ENCODE data around the gene ZNF618. TPM values are rescaled to one million over a fixed set of nuclear protein-coding genes. Genes with fewer than 3 reads are reported as not detected.

Gene ZNF618
- polyA plus RNA-seq, 1 experiment, result 8.7 TPM

DNA sequence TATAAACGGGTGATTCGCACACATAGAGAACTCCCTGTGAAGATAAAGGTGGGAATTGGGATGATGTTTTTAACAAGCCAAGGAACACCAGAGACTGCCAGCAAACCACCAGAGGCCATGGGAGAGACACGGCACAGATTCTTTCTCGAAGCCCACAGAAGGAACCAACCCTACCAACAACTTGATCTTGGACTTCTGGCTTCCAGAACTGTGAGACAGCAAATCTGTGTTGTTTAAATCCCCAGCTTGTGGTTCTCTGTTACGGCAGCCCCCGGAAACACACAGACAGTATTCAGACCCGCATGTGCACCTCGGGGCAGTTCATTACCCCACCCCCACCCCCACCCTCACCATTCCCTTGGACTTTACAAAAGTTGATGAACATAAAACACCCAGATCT is 189.2 kb downstream of the ZNF618 start:
- no peak overlapping the region for H3K4me3 ChIP-seq (ENCODE audit: low read depth, low read length)
- H3K27me3 ChIP-seq (ENCODE audit: control insufficient read depth, insufficient read depth, low read length), result peaks cover 13% of the 10 kb centered on the region
- H3K27ac ChIP-seq (ENCODE audit: low read depth, low read length), result no peak overlapping the region
- ChIA-PET CTCF (interaction anchor here (0.7 kb wide), 1 partner anchor 226 kb away, joined by 3 read pairs; no protein-coding TSS in a partner anchor), POLR2A (no interaction called here)
- H3K9me3 ChIP-seq (ENCODE audit: control insufficient read depth, insufficient read depth, low read length), result no peaks in the 10 kb centered on the region
- DNase-seq (ENCODE audit: low read depth, low spot score), result no peak
- TF ChIP-seq, protein P1, sequence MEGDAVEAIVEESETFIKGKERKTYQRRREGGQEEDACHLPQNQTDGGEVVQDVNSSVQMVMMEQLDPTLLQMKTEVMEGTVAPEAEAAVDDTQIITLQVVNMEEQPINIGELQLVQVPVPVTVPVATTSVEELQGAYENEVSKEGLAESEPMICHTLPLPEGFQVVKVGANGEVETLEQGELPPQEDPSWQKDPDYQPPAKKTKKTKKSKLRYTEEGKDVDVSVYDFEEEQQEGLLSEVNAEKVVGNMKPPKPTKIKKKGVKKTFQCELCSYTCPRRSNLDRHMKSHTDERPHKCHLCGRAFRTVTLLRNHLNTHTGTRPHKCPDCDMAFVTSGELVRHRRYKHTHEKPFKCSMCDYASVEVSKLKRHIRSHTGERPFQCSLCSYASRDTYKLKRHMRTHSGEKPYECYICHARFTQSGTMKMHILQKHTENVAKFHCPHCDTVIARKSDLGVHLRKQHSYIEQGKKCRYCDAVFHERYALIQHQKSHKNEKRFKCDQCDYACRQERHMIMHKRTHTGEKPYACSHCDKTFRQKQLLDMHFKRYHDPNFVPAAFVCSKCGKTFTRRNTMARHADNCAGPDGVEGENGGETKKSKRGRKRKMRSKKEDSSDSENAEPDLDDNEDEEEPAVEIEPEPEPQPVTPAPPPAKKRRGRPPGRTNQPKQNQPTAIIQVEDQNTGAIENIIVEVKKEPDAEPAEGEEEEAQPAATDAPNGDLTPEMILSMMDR (IDR thresholded peaks at IDR 0.05; ENCODE audit: low read depth, low read length), result no peak

DNA sequence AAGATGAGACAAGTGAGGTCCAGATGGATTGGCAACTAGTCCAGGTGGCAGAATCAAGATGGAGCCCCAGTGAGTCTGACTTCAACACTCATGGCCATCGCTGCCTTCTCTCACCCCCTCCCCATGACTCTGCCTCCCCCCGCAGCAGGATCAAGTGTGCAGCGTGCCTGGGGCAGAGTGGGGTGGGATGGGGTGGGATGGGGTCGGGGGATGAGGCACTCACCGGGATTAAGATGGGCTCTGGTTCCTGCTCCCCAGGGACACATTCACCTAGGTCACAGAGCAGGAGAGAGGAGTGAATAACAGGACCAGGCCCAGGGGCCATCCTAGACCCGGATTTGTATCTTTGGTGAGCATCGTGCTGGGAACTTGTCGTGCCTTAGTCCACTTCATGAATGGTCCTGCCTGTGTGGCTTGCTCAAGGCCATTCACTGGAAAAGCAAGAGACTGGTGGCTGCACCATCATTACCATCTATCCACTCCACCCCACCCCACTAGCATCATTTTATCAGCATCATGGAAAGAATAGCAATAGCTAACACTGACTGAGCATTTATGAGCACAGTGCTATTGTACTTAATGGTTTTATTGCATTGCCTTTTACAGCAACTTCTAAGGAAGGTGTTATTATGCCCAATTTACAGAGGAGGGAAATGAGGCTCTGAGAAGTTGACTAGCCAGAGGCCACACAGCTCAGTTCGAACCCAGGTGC is 193.5 kb downstream of the ZNF618 start:
- Histone ChIP-seq H3K27me3 (ENCODE audit: control insufficient read depth, insufficient read depth, low read length) (peaks cover 18% of the 10 kb centered on the region), H3K9me3 (ENCODE audit: control insufficient read depth, insufficient read depth, low read length) (peaks cover 6% of the 10 kb centered on the region; the same call in 1 of the 2 replicates), H3K27ac (ENCODE audit: low read depth, low read length) (no peak overlapping the region), H3K4me3 (ENCODE audit: low read depth, low read length) (no peak overlapping the region)
- ChIA-PET CTCF (interaction anchor here (1.4 kb wide), 1 partner anchor 13 kb away, joined by 4 read pairs; no protein-coding TSS in a partner anchor), POLR2A (no interaction called here)
- no peak for DNase-seq (ENCODE audit: low read depth, low spot score)
- TF ChIP-seq, protein P1 (IDR thresholded peaks at IDR 0.05; ENCODE audit: low read depth, low read length), result no peak

DNA sequence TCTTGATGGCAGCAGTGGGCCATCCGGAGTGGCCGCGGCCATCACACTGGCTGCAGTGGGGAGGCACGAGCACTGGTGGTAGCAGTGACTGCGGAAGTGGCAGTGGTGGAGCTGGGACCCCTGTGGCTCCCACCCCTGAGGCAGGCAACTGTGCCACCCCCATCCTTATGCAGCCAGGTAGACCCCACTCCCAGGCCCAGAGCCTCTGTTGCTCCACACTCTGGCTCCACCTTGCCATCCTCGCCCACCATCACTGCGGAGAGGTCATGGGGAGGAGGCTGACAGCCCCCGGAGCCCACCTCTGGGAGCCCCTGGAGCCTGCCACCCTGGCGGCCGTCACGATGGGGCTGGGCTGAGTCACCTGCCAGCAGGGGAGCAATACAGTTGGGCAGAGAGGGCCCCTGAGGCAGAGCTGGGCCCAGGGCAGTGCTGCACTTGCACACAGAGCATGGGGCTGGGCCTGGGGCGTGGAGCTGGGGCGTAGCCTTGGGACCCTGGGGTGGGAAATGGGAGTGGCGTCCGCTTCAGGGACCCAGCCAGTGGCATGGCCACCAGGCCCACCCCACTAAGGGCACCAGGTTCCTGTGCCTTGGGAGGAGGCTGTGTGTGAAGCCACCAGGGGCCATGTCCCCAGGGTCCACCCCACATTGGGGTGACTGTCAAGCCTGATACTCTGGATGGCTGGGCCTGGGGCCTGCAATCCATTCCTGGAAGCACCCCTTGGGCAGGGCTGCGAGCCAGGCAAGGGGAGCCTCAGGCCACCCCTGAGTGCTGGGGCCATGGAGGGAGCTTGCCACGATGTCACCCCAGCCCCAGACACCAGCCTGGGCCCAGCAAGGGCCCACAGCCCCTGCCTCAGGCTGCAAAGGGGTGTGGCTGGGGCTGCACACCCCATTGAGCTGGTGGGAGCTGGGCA is 194.3 kb downstream of the ZNF618 start:
- H3K9me3 ChIP-seq (ENCODE audit: control insufficient read depth, insufficient read depth, low read length), result peaks cover 6% of the 10 kb centered on the region; the same call in 1 of the 2 replicates
- DNase-seq (ENCODE audit: low read depth, low spot score), result no peak
- TF ChIP-seq, protein P1 (IDR thresholded peaks at IDR 0.05; ENCODE audit: low read depth, low read length), result no peak
- CTCF ChIA-PET, result interaction anchor here (1.4 kb wide), 1 partner anchor 12 kb away, joined by 4 read pairs; no protein-coding TSS in a partner anchor
- H3K27me3 ChIP-seq (ENCODE audit: control insufficient read depth, insufficient read depth, low read length), result peaks cover 22% of the 10 kb centered on the region
- H3K27ac ChIP-seq (ENCODE audit: low read depth, low read length), result no peak overlapping the region
- POLR2A ChIA-PET, result no interaction called here
- H3K4me3 ChIP-seq (ENCODE audit: low read depth, low read length), result no peak overlapping the region

DNA sequence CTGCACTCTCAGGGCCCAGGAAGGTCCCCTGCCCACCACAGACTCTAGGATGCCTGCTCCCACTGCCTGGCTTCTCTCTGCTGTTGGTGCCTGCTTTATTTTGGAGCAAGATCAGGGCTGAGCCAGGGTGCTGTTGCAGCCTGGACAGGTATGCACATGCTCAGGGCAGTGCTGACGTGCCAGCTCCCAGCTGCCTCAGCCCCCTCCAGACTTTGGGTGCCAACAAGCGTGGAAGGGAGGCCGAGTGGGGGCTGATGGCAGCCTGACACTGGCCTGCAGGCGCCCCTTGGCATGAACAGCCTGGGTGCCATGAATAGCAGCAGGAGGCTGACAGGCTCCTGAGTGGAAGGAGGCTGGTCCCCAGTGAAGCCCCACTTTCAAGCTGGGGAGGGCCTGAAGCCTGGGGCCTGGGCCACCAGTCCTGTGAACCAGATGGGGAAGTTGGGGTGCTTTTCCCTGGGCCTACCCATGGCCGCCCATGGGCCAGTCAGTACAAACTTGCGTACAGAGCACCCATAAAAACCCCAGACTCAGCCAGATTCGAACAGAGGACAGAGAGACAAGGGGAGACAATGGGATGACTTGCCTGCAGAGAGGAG is 195.2 kb downstream of the ZNF618 start:
- CTCF ChIA-PET, result interaction anchor here (1.4 kb wide), 2 partner anchors 11 kb away, joined by 4 to 9 read pairs; no protein-coding TSS in a partner anchor

More for the DNA sequence above, 195.2 kb downstream of the ZNF618 start:
- no peak for DNase-seq (ENCODE audit: low read depth, low spot score)
- TF ChIP-seq, protein P1 (IDR thresholded peaks at IDR 0.05; ENCODE audit: low read depth, low read length), result no peak
- POLR2A ChIA-PET, result no interaction called here
- H3K4me3 ChIP-seq (ENCODE audit: low read depth, low read length), result no peak overlapping the region
- H3K9me3 ChIP-seq (ENCODE audit: control insufficient read depth, insufficient read depth, low read length), result peaks cover 6% of the 10 kb centered on the region; the same call in 1 of the 2 replicates
- H3K27ac ChIP-seq (ENCODE audit: low read depth, low read length), result no peak overlapping the region
- H3K27me3 ChIP-seq (ENCODE audit: control insufficient read depth, insufficient read depth, low read length), result peaks cover 25% of the 10 kb centered on the region
